Ishikawa (cell line): ENCODE data around the gene ATP9B.

Source experiments
- CEBPB ChIP-seq: IDR thresholded peaks from 2 replicates; pipeline ENCODE4 v1.6.1; 2012
- CREB1 ChIP-seq: IDR thresholded peaks from 2 replicates; pipeline ENCODE4 v1.6.1; 2012; ENCODE audit warnings: low read depth
- EGR1 ChIP-seq: IDR thresholded peaks from 2 replicates; pipeline ENCODE4 v1.6.1; 2012
- EP300 ChIP-seq: IDR thresholded peaks from 2 replicates; pipeline ENCODE4 v1.6.1; 2012; ENCODE audit warnings: borderline replicate concordance
- FOXM1 ChIP-seq: IDR thresholded peaks from 2 replicates; pipeline ENCODE4 v1.6.1; 2012; ENCODE audit warnings: low read depth, borderline replicate concordance
- NFIC ChIP-seq: IDR thresholded peaks from 2 replicates; pipeline ENCODE4 v1.6.1; 2012
- RAD21 ChIP-seq: IDR thresholded peaks from 2 replicates; pipeline ENCODE4 v1.6.1; 2012; ENCODE audit warnings: low read depth
- REST ChIP-seq: IDR thresholded peaks from 2 replicates; pipeline ENCODE4 v1.6.1; 2012; ENCODE audit warnings: low read depth, mild to moderate bottlenecking
- TAF1 ChIP-seq: IDR thresholded peaks from 2 replicates; pipeline ENCODE4 v1.6.1; 2012; ENCODE audit warnings: low read depth, mild to moderate bottlenecking
- TCF12 ChIP-seq: IDR thresholded peaks from 2 replicates; pipeline ENCODE4 v1.6.1; 2012; ENCODE audit warnings: low read depth
- TEAD4 ChIP-seq: IDR thresholded peaks from 2 replicates; pipeline ENCODE4 v1.6.1; 2012
- USF1 ChIP-seq: IDR thresholded peaks from 2 replicates; pipeline ENCODE4 v1.6.1; 2012
- YY1 ChIP-seq: IDR thresholded peaks from 2 replicates; pipeline ENCODE4 v1.6.1; 2012; ENCODE audit warnings: low read depth
- ZBTB7A ChIP-seq: IDR thresholded peaks from 2 replicates; pipeline ENCODE4 v1.6.1; 2012; ENCODE audit warnings: low read depth
- TF ChIP-seq, protein P1 (sequence below): IDR thresholded peaks from 2 replicates; pipeline ENCODE4 v1.6.1; 2012

ATP9B gene

DNA sequence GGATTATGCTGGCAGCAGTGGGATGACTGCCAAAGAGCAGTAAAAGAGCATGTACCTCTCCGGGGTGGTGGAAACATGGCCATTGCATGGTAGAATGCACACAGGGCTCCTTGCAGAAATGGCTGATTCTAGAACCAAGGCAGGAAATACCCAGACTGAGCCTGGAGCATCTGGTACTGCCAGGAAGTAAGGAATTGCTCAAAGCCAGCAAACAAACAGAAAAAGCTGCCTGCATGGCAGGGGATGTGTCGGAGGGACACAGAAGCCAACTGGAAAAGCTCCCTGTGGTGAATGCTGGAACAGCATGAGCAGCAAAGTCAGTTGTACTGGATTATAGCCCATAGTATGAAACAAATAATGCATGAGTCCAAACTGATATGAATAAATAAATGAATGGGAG is 248.5 kb downstream of the ATP9B start:
- TF ChIP-seq EP300 (no peak), TCF12 (no peak), CREB1 (no peak), ZBTB7A (no peak), USF1 (no peak), FOXM1 (no peak), NFIC (peak; percentile 15; the same call in 1 of the 2 replicates)
- TF ChIP-seq, protein P1, sequence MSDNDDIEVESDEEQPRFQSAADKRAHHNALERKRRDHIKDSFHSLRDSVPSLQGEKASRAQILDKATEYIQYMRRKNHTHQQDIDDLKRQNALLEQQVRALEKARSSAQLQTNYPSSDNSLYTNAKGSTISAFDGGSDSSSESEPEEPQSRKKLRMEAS = no peak

- TF ChIP-seq FOXM1 (no peak), REST (no peak), CREB1 (no peak), TCF12 (no peak), NFIC (no peak), EP300 (no peak), ZBTB7A (no peak), YY1 (no peak), RAD21 (no peak), TEAD4 (no peak), USF1 (no peak), TAF1 (no peak)
- TF ChIP-seq, protein P1 = no peak
These were observed 249.0 kb downstream of the ATP9B start for GRCh38 chr18:79318142-79318673.

GRCh38 chr18:79320216-79320850 is 251.1 kb downstream of the ATP9B start:
- TF ChIP-seq FOXM1 (no peak), YY1 (no peak), RAD21 (no peak), ZBTB7A (no peak), EP300 (no peak), EGR1 (no peak), TAF1 (no peak), REST (no peak), CEBPB (no peak)
- TF ChIP-seq, protein P1 = no peak

- TF ChIP-seq USF1 = no peak
- TF ChIP-seq TAF1 = no peak
- TF ChIP-seq TCF12 = no peak
- TF ChIP-seq REST = no peak
- no peak for TF ChIP-seq ZBTB7A
- TF ChIP-seq YY1 = no peak
- no peak for TF ChIP-seq FOXM1
These were observed 252.6 kb downstream of the ATP9B start for GRCh38 chr18:79321625-79322405.
